22Rv1 (cell line): Measurements from ENCODE around the gene LIPN.

ENCODE experiments used
- H3K27ac ChIP-seq: fragments of 450-650 bp; 2 replicates; pipeline ENCODE4 v1.5.1; 2017
- ZFX ChIP-seq: fragments of 450-650 bp; IDR thresholded peaks from 2 replicates; pipeline ENCODE4 v1.6.1; 2017; ENCODE audit warnings: antibody characterized with exemption, borderline replicate concordance
- TF ChIP-seq, protein P1 (sequence below): fragments of 450-650 bp; IDR thresholded peaks from 2 replicates; pipeline ENCODE4 v1.5.1; 2017; ENCODE audit warnings: mild to moderate bottlenecking

LIPN gene

GRCh38 chr10:88805361-88805760 lies 45.5 kb downstream of the LIPN start:
- H3K27ac ChIP-seq, result no peak overlapping the region
- TF ChIP-seq, protein P1, sequence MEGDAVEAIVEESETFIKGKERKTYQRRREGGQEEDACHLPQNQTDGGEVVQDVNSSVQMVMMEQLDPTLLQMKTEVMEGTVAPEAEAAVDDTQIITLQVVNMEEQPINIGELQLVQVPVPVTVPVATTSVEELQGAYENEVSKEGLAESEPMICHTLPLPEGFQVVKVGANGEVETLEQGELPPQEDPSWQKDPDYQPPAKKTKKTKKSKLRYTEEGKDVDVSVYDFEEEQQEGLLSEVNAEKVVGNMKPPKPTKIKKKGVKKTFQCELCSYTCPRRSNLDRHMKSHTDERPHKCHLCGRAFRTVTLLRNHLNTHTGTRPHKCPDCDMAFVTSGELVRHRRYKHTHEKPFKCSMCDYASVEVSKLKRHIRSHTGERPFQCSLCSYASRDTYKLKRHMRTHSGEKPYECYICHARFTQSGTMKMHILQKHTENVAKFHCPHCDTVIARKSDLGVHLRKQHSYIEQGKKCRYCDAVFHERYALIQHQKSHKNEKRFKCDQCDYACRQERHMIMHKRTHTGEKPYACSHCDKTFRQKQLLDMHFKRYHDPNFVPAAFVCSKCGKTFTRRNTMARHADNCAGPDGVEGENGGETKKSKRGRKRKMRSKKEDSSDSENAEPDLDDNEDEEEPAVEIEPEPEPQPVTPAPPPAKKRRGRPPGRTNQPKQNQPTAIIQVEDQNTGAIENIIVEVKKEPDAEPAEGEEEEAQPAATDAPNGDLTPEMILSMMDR, result no peak
- TF ChIP-seq ZFX, result no peak

- TF ChIP-seq, protein P1, result no peak
- TF ChIP-seq ZFX, result no peak
- no peak overlapping the region for H3K27ac ChIP-seq
Measured at GRCh38 chr10:88805924-88806323, 46.1 kb downstream of the LIPN start.

GRCh38 chr10:88809621-88810020 lies 49.8 kb downstream of the LIPN start:
- H3K27ac ChIP-seq, result no peak overlapping the region
- TF ChIP-seq, protein P1, result no peak
- TF ChIP-seq ZFX, result no peak

DNA sequence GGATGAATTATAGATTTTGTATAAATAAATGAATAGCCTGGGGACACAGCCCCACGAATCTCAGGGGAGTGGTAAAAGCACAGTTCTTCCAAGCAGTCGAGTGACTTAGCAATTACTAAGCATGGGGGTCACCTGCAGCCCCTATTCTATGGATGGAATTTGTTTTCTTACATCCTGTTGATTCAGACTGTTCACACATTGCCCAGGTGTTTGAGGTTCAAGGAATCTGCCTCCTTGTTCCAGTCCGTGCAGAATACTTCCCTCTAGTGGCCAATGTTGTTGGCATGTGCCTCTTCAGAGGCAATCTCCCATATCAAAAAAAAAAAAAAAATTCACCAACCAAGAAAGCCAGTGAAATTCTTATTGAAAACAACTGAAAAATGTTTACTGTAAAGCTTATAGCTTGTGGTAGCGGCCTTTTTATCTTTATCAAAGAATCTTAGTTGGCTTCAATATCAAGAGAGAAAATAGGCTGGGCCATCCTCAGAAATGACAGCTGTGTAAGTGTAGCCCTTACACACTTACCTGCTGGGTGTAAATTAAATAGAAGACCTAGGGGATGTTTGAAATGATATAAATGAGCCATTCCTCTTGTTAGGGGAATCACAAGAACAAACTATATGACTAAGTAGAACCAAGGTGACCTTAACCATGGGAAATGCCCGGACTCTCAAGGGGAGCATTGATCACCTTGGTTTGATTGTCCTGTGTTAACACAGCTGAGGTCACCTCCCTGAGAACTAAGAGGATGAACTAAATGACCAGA lies 50.6 kb downstream of the LIPN start:
- TF ChIP-seq, protein P1, result peak; percentile 93
- TF ChIP-seq ZFX, result no peak

GRCh38 chr10:88813200-88813599 lies 53.4 kb downstream of the LIPN start:
- no peak overlapping the region for H3K27ac ChIP-seq
- TF ChIP-seq, protein P1, result no peak
- no peak for TF ChIP-seq ZFX

More for the DNA sequence above, 50.6 kb downstream of the LIPN start:
- no peak overlapping the region for H3K27ac ChIP-seq

GRCh38 chr10:88819290-88819689 lies 59.5 kb downstream of the LIPN start:
- no peak overlapping the region for H3K27ac ChIP-seq
- TF ChIP-seq, protein P1, result no peak
- TF ChIP-seq ZFX, result no peak

DNA sequence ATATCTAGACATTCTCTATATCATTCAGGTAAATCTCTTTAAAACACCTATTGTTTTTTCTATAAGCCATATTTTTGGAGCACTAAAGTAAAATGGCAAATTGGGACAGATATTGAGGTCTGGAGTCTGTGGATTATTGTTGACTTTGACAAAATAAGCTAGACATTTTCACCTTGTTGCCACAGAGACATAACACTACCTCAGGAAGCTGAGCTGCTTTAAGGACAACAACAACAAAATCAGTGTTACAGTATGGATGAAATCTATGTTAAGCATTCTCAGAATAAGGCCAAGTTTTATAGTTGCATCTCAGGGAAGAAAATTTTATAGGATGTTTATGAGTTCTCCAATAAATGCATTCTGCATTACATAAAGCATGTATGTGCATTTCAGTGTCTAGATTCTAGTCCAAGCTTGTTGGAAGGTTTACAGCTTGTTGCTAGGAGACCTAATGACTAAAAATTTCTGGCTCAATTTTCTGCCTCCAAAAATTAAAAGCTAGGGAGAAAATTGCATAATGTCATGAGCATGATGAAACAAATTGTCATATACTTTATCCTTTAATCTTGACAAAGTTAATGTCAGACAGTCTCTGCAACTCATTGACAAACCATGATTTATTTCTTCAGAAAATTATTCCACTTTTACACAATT lies 61.1 kb downstream of the LIPN start:
- H3K27ac ChIP-seq, result no peak overlapping the region
- TF ChIP-seq ZFX, result no peak
- TF ChIP-seq, protein P1, result no peak
